ENCODE measurements around the gene TMEM250. TPM values are rescaled to one million over a fixed set of nuclear protein-coding genes. Genes with fewer than 3 reads are reported as not detected.

The TMEM250 gene
- total RNA-seq, 1 donor from 2014 or later = 51.4 TPM

Other genes with a start within 250 kb of the TMEM250 start
- gene CAMSAP1, start 211.3 kb downstream of the TMEM250 start, total RNA-seq = 24.7 TPM in 2 replicates
- gene UBAC1, start 157.5 kb downstream of the TMEM250 start, total RNA-seq = 37.9 and 39.8 TPM in 2 replicates
- gene NACC2, start 23.6 kb downstream of the TMEM250 start, total RNA-seq = 3.2 and 3.7 TPM in 2 replicates
- not detected in 2 replicates for gene LHX3, start 86.3 kb upstream of the TMEM250 start, total RNA-seq
- gene QSOX2, start 126.9 kb upstream of the TMEM250 start, total RNA-seq = 14.3 and 15.6 TPM in 2 replicates
- 0.02 TPM in 1 of 2 replicates, not detected in the other for gene CCDC187, start 185.2 kb upstream of the TMEM250 start, total RNA-seq
- gene GPSM1, start 208.7 kb upstream of the TMEM250 start, total RNA-seq = 10.7 and 11.4 TPM in 2 replicates
- gene DNLZ, start 244.9 kb upstream of the TMEM250 start, total RNA-seq = 18.8 and 20.0 TPM in 2 replicates

All from T-helper 2 cell treated with Interferon-gamma antibody and Interleukin-4, amounts not matched to agents 100 ng/mL and 5 ng/mL, for 36 hours (primary cell).